Measurements from ENCODE around the gene TMEM52.

DNA sequence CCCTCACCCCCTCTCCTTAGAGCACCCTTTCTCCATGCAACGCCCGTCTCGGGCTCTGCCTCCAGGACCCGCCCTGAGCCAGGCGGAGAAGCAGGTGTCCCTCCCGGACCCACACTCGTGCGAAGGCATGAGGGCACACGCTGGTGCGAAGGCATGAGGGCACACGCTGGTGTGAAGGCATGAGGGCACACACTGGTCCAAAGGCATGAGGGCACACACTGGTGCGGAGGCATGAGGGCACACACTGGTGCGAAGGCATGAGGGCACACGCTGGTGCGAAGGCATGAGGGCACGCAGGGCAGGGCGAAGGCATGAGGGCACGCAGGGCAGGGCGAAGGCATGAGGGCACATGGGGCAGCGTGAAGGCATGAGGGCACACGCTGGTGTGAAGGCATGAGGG is 5.8 kb upstream of the TMEM52 start:
- TF ChIP-seq, protein P1, sequence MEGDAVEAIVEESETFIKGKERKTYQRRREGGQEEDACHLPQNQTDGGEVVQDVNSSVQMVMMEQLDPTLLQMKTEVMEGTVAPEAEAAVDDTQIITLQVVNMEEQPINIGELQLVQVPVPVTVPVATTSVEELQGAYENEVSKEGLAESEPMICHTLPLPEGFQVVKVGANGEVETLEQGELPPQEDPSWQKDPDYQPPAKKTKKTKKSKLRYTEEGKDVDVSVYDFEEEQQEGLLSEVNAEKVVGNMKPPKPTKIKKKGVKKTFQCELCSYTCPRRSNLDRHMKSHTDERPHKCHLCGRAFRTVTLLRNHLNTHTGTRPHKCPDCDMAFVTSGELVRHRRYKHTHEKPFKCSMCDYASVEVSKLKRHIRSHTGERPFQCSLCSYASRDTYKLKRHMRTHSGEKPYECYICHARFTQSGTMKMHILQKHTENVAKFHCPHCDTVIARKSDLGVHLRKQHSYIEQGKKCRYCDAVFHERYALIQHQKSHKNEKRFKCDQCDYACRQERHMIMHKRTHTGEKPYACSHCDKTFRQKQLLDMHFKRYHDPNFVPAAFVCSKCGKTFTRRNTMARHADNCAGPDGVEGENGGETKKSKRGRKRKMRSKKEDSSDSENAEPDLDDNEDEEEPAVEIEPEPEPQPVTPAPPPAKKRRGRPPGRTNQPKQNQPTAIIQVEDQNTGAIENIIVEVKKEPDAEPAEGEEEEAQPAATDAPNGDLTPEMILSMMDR (IDR thresholded peaks at IDR 0.05; ENCODE audit: poor library complexity): no peak
- no peak for TF ChIP-seq EZH2phosphoT487 (IDR thresholded peaks at IDR 0.05; ENCODE audit: low read depth, severe bottlenecking, unreplicated experiment)
- TF ChIP-seq EZH2 (IDR thresholded peaks at IDR 0.05; ENCODE audit: borderline replicate concordance): no peak

Measured in hepatocyte (in vitro differentiated cells).